HL-60/S4 (cell line): Measurements from ENCODE around the gene METRN.

Experiments used
- in situ Hi-C: fragments of 300-500 bp; cut with MboI; formaldehyde crosslinking; loops from 2 replicates; pipeline ENCODE4 v1.14.3; 2022; ENCODE audit warnings: low sequenced_read_pairs

The METRN gene

DNA sequence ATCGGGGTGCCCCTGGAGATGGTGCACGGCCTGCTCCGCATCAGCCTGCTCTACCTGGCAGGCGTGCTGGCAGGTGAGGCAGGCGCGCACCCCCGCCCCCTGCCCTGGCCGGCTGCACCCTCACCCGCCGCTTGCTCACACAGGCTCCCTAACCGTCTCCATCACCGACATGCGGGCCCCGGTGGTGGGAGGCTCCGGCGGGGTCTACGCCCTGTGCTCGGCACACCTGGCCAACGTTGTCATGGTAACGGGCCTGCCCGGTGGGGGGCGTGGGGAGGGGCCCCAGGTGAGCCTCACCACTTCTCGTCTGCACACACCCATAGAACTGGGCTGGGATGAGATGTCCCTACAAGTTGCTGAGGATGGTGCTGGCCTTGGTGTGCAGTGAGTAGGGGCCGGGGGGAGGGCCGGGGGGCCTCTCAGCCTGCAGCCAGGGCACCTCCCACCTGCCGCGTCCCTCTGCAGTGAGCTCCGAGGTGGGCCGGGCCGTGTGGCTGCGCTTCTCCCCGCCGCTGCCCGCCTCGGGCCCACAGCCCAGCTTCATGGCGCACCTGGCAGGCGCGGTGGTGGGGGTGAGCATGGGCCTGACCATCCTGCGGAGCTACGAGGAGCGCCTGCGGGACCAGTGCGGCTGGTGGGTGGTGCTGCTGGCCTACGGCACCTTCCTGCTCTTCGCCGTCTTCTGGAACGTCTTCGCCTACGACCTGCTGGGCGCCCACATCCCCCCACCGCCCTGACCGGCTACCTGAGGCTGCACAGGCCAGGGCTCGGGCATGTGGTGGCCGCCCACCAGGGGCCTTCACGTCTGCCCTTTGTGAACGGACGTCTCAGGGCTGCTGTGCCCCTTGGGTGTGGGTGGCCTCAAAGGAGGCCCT, 37.4 kb upstream of the METRN start:
- in situ Hi-C loops: no loop called here

DNA sequence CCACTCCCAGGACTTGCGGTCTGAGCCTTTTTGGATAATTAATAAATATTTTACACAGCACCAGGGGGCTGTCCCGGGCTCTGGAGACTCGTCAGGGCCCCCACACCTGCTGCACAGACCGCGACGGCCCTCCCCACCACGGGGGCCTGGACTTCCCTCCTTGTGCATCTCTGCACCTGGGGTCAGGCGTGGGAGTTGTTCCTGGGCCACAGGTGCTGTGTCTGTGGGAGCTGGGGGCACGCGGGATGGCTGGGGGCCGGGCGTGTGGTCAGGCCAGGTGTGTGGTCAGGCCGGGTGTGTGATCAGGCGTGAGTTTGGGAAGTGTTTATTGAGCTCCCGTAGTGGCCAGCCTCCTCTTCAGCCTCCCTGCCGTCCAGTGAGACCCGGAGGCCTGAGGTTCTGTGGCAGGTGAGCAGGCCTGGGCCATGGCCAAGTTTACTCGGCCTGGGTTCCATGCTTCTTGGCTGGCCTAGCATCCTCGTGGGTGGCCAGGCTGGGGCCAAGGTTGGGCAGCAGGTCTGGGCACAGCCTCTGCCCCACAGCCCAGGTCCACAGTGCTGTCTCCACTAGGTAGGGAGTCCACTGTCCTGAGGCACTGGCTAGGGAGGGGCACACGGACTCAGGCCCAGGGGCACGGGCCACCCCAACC, 36.6 kb upstream of the METRN start:
- in situ Hi-C loops: no loop called here

DNA sequence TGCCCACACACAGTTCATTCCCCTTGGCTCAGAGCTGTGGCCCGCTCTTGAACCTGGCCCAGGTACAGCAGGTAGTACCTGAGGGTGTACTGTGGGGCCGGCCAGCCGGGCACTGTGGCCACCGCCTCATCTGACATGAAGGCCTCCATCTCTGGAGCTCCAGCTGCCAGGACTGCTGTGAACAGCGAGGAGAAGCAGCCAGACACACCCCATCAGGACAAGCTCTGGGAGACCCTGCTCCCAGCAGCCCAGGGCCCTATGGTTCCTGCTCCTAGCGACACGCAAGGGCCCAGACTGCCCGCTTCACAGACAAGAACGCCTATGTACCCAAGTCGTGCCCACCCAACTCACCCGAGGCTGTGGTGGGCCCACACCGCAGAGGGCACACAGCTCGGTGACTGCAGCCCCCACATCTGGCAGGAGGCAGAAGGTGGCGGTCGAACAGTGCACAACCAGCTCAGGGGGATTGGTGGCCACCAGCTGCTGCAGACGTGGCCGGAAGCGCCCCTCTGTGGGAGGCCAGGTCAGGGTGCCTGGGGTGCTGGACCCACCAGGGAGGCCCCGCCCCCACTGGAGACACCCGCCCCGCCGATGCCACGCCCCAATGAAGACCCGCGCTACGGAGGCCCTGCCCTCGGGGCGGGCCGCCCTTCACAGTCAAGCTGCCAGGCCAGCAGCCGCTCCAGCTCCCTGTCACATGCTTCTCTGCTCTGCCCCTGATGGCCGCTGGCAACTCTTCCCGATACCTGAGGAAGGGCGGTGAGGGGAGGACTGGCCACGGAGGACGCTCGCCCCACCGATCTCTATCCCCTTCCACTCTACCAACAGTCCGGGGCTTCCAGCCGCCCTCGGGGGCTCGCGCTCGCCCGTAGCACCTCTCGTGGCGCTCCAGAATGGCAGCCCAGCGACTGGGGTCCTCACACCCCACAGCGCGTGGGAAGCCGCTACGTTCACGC, 35.8 kb upstream of the METRN start:
- in situ Hi-C loops: no loop called here

DNA sequence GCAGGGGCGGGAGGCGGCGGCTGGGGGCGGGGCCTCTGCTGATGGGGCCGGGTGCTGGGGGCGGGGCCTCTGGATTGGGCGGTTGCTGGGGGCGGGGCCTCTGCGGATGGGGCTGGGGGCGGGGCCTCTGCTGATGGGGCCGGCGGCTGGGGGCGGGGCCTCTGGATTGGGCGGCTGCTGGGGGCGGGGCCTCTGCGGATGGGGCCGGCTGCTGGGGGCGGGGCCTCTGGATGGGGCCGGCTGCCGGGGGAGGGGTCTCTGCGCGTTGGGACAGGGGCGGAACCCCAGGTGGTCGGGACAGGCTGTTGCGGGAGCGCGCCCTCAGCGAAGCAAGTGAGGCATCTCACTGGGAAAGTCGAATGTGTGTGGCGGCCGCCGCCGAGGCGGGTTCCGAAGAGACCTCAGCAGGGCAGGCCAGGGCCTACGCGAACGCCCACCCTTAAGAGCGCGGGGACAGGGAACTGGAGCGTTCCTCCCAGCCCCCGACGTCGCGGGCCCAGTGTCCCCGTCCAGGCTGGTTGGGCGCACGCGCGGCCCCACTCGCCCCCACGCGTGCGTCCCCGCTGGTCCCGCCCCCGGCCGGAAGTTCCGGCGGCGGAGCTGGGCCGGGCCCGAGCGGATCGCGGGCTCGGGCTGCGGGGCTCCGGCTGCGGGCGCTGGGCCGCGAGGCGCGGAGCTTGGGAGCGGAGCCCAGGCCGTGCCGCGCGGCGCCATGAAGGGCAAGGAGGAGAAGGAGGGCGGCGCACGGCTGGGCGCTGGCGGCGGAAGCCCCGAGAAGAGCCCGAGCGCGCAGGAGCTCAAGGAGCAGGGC, 34.9 kb upstream of the METRN start, which contains the start of gene STUB1:
Gene STUB1 (plus strand): TSS at position 597 of the 811 bp plus-strand sequence. CDS start 116 bp downstream, at position 713.
- in situ Hi-C loops: no loop called here

DNA sequence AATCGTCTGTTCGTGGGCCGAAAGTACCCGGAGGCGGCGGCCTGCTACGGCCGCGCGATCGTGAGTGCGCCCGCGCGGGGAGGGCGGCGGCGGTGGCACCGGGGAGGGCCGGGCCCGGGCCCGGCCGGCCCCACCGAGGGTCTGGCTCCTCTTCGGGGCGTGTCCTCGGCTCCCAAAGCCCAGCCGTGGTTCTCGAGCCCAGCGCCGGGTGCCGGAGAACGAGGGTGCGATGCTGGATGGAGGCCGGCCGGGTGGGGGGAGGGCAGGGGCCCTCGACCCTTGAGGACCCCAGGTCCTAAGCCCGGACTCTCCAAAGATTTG, 34.3 kb upstream of the METRN start:
- in situ Hi-C loops: no loop called here

DNA sequence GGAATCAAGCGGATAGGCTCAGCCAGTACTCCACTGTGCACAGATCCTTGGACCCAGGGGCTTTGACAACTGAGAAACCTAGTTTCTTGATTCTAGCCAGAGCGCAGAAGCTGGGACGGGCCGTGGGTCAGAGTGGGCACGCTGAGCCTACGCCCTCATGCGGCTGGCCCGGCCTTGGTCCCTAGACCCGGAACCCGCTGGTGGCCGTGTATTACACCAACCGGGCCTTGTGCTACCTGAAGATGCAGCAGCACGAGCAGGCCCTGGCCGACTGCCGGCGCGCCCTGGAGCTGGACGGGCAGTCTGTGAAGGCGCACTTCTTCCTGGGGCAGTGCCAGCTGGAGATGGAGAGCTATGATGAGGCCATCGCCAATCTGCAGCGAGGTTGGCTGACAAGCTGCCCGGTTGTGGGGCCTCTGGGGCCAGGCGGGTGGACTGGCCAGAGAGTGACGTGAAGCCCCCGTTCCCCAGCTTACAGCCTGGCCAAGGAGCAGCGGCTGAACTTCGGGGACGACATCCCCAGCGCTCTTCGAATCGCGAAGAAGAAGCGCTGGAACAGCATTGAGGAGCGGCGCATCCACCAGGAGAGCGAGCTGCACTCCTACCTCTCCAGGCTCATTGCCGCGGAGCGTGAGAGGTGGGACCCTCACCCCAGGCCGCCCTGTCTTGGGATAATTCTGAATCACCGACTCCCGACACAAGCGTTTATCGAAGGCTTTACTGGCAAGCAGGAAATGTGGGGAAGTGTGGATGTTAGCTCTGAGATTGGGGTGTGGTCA, 33.8 kb upstream of the METRN start:
- in situ Hi-C loops: no loop called here

DNA sequence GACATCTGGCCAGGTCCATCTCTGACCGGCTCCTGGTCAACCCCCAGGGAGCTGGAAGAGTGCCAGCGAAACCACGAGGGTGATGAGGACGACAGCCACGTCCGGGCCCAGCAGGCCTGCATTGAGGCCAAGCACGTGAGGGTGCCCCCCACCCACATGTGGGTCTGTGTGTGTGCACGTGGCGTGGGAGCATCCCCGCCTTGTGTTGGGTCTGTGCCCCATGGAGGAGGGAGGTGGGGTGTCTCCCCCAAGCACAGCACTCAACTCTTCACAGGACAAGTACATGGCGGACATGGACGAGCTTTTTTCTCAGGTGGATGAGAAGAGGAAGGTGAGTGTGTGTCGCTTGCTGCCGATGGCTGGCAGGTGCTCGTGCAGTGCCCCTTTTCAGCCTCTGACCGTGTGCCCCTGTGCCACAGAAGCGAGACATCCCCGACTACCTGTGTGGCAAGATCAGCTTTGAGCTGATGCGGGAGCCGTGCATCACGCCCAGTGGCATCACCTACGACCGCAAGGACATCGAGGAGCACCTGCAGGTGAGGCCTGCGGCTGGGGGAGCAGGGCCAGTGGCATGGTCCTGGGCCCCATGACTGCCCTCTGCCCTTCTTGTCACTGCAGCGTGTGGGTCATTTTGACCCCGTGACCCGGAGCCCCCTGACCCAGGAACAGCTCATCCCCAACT, 33.0 kb upstream of the METRN start:
- in situ Hi-C loops: no loop called here

DNA sequence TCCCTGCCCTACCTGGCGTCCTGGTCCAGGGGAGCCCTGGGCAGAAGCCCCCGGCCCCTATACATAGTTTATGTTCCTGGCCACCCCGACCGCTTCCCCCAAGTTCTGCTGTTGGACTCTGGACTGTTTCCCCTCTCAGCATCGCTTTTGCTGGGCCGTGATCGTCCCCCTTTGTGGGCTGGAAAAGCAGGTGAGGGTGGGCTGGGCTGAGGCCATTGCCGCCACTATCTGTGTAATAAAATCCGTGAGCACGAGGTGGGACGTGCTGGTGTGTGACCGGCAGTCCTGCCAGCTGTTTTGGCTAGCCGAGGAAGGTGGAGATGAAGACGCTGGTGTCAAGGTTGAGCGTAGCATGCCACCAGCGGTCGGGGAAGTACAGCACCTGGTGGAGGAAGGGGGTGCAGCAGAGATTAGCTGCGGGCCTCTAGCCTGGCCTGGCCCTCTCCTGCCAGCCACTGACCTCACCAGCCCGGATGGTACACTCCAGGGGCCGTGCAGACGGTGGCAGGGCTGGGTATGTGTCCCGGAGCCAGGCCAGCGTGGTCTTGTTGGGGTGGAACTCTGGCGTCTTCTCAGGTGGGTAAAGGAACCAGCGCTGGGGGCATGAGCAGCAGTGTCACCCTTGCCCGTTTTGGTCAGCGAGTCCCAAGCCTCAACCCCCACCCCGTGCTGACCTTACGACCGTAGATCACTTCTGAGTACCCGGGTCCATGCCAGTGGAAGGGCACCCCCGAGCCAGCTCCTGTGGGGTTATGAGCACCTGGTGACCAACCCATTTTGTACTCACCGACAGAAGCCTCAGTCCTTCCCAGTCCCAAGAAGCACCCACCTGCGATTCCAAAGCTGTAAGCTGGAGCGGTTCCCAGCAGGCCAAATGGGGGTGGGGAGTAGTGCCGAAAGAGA, 32.2 kb upstream of the METRN start:
- in situ Hi-C loops: no loop called here

DNA sequence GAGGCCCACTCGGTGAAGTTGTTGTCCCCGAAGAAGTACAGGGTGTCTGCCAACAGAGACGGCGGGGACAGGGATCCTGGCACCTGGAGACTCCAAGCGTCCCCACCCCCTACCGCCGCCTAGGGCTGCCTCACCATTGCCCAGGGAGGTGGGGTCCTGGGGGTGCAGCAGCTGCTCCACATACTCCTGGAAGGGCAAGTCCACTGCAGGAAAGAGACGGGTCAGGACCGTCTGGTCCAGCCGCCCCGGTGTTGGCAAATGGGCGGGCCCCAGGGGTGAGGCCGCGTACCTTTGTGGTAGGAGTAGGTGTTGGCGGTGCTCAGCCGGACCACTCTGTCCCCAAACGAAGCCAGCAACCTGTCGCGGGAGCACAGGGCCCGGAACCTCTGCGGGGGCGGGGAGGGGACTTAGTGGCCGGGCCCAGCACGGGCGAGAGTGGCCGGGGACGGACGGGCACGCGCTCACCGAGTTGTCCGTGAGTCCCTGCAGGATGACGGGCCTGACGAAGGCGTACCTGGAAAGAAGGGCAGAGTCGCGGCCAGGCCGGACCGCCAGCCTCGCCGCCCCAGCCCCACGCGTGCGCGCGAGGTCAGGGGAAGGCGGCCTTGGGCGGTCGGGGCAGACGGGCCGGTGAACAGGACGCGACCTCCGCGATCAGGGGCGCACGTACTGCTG, 31.4 kb upstream of the METRN start:
- in situ Hi-C loops: no loop called here

DNA sequence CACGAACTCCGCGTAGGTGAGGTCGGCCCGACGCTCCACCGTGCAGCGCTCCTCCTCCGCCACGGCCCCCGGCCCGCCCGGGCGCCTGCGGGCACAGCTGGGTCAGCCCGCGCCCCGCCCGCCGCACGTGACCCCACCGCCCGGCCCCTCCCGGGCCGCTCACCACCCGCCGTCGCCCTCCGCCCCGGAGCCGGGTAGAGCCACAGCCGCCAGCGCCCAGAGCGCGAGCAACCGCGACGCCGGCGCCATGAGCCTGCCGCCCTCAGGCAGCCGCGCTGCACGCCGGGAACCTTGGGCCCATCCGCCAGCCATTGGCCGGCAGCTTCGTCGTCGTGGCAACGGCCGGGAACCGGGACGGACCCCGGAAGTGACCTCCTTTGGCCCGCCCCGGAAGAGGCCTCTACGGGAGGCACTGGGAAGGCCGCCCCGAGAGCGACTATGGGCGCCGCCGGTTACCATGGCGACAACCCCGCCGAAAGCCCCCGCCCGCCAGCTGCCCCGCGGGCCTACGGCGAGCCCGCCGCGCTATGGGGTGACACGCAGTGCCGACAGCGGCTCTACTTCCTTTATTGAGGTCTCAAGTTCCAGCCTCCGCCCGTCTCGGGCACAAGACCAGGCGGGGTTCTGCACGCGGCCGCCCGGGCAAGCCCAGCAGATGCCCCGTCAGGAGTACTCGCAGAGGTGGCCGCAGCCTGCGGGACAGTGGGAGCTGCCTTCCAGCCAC, 30.7 kb upstream of the METRN start, which contains the start of gene JMJD8:
Gene JMJD8 (minus strand): TSS at position 264 of the 724 bp plus-strand sequence. CDS start 15 bp downstream, at position 249.
- in situ Hi-C loops: no loop called here

DNA sequence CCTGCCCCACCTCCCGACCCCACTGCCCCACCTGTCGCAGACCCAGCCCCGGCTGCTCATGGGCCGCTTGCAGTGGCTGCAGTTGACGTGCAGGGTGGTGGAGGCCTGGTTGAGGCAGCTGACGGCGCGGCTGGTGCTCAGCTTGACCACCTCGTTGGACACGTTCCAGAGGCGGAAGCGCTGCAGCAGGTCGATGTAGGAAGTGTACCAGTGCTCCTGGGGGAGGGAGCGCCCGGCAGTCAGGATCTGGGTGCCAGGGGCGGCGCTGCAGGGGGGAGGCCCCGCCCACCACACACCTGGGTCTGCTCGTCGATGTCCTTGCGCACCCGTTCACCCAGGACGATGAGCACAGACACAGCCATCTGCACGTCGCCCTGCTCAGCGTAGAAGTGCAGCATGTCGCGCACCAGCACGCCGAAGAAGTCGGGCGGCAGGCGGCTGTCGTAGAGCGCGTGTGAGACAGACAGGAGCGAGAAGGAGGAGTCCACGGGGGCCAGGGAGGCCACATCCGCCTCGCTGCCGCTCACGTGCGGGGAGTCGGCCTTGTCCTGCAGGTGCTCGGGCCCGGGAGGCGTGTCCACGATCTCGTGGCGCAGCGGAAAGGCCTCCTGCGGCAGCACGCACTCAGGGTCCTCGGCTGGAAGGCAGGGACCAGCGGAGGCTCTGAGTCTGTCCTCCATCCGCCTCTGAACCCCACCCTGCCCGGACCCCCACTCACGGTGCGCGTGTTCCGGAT, 29.8 kb upstream of the METRN start:
- in situ Hi-C loops: no loop called here

DNA sequence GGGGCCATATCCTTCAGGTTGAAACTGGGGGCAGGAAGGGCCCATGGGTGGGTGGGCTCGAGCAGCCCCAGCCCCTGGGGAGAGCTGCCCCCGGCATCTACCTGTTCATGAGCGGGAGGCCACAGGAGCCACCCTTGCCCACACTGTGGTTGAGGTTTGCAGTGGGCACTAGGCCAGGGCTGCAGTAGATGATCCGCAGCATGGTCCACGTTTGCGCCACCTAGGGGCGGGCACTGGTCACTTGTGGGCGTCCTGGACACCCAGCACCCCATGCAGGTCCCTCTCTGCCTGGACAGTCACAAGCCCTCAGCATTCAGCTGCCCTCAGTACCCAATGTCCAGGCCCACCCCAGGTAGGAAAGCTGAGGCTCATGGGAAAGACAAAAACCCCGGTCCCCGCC, 29.0 kb upstream of the METRN start:
- in situ Hi-C loops: no loop called here

DNA sequence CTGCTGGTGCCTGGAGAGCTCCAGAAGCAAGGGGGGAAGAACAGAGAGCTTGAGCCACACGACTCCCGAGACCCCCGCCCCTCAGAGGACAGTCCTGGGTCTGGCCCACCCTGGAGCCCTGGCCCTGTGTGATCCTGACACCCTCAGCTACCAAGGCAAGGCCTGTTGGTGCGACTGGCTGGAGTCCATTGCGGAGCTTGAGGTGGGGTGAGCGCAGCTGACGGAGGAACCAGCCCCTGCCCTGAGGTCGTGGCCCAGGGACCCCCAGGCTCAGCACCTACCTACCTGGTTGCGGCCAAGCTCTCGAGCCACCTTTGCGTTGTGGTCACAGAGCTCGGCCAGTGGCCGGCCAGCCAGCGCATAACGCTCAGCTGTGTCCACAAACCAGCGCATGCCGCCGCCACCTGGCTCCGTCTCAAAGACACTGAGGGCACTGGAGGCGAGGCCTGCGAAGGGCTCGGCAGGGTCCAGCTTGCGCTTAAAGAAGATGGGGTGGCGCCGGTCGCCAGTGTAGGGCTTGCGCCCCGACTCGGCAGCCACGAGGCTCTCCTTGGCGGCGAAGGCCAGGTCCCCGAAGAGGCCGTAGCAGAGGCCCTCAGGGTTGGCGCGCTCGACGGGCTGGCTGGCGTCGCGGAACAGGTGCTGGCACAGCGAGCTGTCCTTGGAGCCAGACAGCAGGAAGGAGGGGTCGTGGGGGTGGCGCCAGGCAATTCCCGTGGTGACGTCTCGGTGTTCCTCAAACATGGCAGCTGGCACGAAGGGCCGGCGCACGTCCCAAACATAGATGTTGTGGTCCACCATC, 28.3 kb upstream of the METRN start:
- in situ Hi-C loops: no loop called here

DNA sequence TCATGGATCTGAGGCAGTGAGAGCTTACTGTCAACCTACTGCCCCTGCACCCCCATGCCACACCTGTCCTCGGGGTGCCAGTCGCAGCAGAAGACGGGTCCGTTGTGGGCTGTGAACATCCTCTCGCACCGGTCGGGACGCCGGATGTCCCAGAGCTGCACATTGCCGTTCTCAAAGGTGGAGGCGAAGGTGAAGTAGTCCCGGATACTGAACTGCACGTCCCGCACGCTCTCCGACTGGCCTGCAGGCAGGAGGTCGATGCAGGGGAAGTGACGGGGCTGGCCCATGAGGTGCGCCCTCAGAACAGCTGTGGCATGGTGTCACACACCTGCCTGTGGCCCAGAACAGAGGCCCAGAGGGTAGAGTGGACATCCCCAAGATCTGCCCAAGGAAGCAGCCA, 27.4 kb upstream of the METRN start:
- in situ Hi-C loops: no loop called here

DNA sequence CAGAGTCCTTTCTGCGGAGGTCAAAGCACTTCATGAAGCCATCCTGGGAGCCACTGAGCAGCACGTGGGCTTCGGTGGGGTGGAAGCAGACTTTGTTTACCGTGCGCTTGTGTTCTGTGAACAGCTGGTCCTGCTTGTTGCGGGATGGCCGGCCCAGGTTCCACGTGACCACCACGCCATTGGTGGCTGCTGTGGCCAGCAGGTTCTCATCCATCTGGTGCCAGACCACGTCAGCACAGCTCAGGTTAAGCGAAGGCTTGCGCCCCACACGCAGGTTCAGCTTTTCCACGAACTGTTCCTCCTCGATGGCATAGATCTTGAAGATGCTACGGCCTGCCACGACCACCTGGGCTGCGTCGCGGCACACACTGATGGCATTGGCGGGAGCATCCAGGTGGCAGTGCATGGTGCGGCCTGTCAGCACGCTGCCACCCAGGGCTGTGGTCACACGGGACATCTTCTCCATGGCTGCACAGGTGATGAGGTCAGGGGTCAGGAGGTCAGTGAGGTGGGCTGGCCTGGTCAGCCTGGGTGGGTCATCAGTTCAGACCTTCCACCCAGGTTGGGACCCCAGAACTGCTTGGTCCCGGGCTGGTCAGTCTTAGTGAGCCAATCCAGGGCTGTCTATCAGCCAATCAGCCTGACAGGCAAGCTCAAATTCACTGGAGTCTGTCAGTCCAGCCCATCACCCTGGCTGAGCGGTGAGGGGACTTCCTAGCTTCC, 25.6 kb upstream of the METRN start:
- in situ Hi-C loops: no loop called here
